Esophagus muscularis mucosa (tissue), 3 donors: ENCODE data around the gene ZNF423.

Experiments used
- CTCF ChIP-seq, 3 experiments: fragments of 200-600 bp in 2 of 3; fragments of 450-650 bp in 1 of 3; sonication (generic) in 2 of 3; IDR thresholded peaks; one replicate each; pipeline ENCODE4 v1.5.1; 2017 to 2019; ENCODE audit warnings: antibody characterized with exemption in 3 of 3, mild to moderate bottlenecking in 2 of 3, moderate library complexity in 1 of 3
- POLR2A ChIP-seq: fragments of 450-650 bp; IDR thresholded peaks from one replicate; pipeline ENCODE4 v1.6.1; 2017; ENCODE audit warnings: antibody characterized with exemption, moderate library complexity, mild to moderate bottlenecking, low read depth

DNA sequence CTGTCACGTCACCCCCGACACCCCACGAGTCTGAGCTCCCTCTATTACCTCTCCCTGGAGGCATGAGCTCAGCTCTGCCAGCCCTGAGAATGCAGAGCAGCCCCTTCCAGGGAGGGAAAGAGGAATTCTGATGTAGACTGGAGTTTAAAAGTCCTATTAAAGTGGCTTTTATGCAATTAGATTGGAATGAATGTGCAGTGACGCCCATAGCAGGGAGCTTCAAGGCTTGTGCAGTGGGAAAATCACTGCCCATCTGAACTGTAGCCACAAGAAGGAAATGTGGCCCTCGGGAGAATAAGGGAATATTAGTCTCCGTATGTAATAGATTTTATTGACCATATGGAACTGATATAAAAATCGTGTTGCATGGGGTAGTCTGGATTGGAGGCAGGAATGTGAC lies 66.9 kb downstream of the ZNF423 start:
- no peak for TF ChIP-seq CTCF (IDR thresholded peaks at IDR 0.05)
- no peak for TF ChIP-seq POLR2A
